Raji (cell line): Measurements from ENCODE around the gene FAM193B.

ENCODE experiments used
- POLR2A ChIP-seq: IDR thresholded peaks from 2 replicates; pipeline ENCODE4 v1.6.1; 2011; ENCODE audit warnings: low read depth, low read length, control low read depth; ENCODE audit not compliant: insufficient read depth

FAM193B gene

DNA sequence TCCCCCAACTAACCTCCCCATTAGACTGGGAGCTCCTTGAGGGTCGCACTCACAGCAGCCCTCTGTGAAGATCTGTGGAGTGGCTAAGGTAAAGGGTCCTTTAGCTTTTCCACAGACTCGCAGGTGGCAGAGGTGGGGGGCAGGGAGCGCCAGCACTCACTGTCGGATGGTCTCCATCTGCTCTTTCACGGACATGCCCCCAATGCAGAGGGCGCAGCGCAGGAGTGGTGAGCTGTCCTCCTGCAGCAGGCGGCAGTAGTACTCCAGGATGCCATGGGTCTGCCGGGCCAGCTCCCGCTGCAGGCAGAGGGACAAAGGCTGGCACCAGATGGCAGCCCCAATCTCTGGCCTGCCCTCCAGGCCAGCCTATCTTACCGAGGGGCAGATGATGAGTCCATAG, 39.8 kb downstream of the FAM193B start:
- no peak for TF ChIP-seq POLR2A

DNA sequence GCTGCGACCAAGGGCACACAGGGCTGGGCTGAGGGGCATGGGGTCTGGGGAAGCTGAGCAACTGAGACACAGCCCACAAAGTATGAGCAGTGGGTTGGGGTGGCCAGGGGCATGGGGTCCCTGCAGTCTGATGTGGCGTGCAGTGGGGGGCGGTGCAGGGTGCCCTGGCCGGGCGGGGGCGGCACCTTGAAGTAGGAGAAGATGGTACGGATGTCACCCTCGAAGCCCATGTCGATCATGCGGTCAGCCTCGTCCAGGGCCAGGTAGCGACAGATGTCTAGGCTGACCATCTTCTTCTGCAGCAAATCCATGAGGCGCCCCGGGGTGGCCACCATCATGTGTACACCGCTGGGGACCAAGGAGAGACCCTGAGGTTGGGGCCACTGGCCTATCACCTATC, 40.9 kb downstream of the FAM193B start:
- no peak for TF ChIP-seq POLR2A

DNA sequence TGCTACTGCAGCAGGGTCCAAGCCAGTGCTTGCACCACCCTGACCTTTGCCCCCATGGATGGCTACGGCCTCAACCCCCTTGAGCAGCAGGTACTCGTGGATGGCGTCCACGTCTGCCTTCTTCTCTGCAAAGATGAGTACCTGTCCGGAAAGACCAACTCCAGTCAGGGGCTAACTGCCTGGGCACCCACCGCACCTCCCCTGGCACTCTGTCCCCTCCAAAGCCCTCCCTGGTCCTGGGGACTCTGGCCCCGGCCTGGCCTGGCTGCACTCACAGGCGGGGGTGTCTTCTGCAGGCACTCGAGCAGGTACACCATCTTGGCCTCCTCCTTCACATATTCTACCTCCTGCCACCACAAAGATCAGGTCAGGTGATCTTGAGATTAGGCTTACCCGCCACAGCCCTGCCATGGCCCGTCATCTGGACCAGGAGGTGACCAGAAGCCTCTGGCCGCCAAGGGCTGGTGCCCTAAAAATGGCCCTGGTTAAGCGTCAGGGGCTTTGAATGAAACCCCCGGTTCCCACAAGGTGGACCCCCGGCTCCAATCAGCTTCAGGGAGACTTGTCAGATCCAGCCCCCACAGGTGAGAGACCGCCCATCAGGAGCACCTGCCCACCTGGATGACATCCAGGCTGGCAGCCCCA, 41.5 kb downstream of the FAM193B start:
- no peak for TF ChIP-seq POLR2A

DNA sequence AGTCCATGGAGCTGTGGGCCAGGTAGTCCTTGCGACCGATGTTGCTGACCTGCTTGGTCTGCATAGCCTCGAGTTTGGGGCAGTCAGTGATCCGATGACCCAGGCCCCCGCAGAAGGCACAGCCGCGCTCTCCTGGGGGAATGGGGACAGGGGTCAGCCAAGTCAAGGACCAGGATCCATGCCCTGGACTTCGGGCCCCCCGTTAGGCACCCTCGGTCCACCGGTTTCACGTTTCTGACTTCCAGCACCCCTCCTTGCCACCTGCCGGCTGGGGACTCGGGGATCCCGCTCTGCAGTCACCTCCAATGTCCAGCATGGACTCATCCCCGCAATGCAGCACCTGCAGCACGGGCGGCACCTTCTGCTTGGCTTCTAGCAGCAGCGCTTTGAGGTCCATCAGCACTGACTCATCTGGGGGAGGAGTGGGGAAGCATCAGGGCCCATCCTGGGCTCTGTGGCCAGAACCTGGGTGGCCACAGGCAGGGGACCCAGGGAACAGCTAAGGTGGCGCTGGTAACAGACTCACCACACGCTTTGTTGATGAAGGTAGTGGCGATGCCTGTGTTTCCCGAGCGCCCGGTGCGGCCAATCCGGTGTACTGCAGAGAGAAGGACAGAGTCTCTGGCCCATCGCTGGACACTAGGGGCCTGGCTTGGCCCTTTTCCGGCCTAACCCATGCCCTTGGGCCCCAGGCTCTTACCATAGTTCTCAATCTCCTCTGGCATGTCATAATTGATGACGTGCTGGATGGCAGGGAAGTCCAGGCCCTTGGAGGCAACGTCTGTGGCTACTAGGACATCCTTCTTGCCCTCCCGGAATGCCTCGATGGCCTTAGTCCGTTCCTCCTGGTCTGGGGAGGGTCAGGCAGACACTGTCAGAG, 42.3 kb downstream of the FAM193B start:
- TF ChIP-seq POLR2A = no peak

DNA sequence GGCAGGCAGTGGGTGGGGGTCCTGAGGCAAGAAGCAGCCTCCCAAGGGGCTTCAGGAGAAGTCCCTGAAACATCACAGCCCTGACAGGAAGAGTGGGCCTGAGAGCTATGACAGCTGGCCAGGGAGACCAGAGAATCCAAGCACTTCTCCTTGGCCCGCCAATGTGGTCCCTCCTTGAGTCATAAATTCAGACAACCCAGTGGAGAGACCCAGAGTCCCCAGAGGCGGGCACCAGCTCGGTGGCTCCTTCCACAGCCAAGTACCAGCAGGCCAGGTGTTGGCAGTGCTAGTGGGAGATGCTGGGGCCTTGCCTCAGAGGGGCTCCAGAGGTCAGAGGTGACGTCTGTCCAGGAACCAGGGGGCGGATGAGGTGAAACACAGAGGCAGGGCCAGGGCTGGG, 43.2 kb downstream of the FAM193B start:
- TF ChIP-seq POLR2A = no peak

GRCh38 chr5:177510567-177511053, 43.8 kb downstream of the FAM193B start:
- TF ChIP-seq POLR2A = peak; percentile 63

DNA sequence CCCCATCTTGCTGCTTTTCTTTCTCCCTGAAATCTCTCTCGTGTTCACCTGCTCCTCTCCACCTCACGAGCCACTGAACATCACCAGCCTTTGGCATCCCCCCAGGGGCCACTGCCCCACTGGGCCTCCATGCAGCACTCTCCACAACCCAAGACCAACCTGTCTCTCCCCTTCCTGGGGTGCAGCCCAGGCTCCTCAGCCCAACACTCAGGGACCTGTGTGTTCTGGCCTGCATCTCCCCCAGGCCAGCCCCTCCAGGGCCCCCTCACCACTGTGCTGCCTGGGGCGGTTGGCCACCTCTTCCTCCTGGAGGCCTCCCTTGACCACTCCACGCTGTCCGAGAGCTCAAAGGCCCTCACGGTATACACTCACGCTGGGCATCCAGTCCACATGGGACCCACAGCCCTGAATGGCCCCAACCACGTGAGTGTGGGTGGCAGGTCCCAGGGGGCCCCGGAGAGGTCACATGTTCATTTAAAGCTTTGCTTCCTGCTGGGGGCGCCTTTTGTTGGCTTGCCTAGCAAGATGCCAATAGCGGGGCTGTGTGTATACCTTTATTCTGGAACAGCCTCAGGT, 44.3 kb downstream of the FAM193B start:
- TF ChIP-seq POLR2A = peak; percentile 44; the same call in 1 of the 2 replicates

GRCh38 chr5:177509381-177509951, 44.9 kb downstream of the FAM193B start, which contains the start of gene DOK3:
Gene DOK3, minus strand, starts transcription at chr5:177509826. Its CDS starts 286 bp downstream, at chr5:177509540.
- TF ChIP-seq POLR2A = no peak; the same call in 1 of the 2 replicates

GRCh38 chr5:177508837-177509236, 45.5 kb downstream of the FAM193B start:
- TF ChIP-seq POLR2A = peak; percentile 78

DNA sequence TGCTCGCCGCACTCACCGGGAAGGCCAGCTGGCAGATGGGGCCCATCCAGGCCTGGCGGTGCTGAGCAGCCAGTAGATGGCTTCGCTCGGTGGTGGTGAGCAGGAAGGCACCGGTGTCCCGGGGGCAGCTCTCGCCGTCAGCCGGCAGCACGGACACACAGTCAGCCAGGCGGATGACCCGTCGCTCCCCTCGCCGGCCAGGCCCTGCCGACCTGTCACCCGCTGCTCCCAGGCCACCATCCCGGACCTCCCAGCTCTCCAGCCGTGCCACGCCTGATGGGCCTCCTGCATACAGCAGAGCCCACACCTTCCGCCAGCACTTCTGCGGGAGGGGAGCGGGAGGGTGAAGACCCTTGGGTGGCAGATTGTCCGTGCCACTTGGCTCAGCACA, 46.1 kb downstream of the FAM193B start:
- TF ChIP-seq POLR2A = no peak

- no peak for TF ChIP-seq POLR2A
Measured at GRCh38 chr5:177507596-177508220, 46.7 kb downstream of the FAM193B start.

- no peak for TF ChIP-seq POLR2A
Measured at GRCh38 chr5:177507165-177507564, 47.2 kb downstream of the FAM193B start.

GRCh38 chr5:177505075-177505474, 49.3 kb downstream of the FAM193B start:
- no peak for TF ChIP-seq POLR2A

DNA sequence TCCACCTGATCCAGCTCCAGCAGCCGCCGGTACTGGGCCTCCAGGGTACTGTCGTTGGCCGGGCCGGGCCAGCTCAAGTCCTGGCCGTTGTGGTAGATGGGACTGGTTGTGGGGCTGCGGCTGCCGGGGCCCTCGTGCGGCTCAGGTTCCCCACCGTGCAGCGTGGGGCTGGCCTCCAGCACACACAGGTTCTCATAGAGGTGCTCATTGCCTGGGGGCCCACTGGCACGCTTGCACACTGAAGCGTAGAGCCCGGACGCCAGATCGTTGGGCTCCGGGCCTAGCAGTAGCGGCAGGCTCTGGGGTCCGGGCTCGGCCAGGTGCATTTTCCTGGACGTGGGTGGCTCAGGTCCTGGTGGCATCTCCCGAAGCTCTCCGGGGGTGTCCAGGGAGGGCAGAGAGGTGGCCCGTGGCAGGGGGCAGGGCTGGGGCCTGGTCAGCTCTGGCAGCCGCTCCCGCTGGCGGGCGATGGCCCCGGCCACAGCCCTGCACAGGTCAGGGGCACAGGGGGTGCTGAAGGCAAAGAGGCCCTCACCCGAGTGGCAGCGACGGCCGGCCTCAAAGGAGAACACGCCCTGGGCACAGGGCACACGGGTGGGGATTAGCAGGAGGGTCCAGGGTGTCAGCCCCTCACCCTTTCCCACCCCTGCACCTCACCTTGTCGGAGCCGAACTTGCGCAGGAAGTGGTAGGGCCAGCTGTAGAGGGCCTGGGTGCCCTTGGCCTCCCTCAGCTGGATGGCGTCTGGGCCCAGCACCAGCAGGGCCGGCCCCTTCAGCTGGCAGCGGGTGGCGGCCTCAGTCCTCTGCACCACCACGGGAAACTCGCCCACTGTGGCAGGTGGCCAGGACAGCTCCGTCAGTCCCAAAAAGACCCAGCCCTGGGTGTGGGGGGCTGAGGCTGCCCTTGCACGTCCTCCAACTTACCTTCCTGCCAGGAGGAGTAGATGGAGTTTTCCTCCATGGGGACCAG, 50.0 kb downstream of the FAM193B start:
- TF ChIP-seq POLR2A = no peak

- no peak for TF ChIP-seq POLR2A
Measured at GRCh38 chr5:177503351-177504085, 50.8 kb downstream of the FAM193B start.
